LNCAP (cell line): Measurements from ENCODE around the gene ULK1.

ENCODE experiments used
- CTCF ChIP-seq: fragments of 450-650 bp; IDR thresholded peaks from 2 replicates; pipeline ENCODE4 v1.5.1; 2017; ENCODE audit warnings: mild to moderate bottlenecking

Gene ULK1

GRCh38 chr12:131851741-131852550, 42.5 kb upstream of the ULK1 start:
- no peak for TF ChIP-seq CTCF

GRCh38 chr12:131852551-131853299, 41.7 kb upstream of the ULK1 start:
- no peak for TF ChIP-seq CTCF

GRCh38 chr12:131853832-131854797, 40.3 kb upstream of the ULK1 start:
- TF ChIP-seq CTCF, result no peak

GRCh38 chr12:131854861-131855476, 39.5 kb upstream of the ULK1 start:
- no peak for TF ChIP-seq CTCF

- no peak for TF ChIP-seq CTCF
These were observed 38.8 kb upstream of the ULK1 start for GRCh38 chr12:131855521-131856142.

- no peak for TF ChIP-seq CTCF
These were observed 37.9 kb upstream of the ULK1 start for GRCh38 chr12:131856366-131857097.
